Liver (tissue), 9 donors: ENCODE results near the gene MECP2. TPM values are rescaled to one million over a fixed set of nuclear protein-coding genes. Genes with fewer than 3 reads are reported as not detected.

ENCODE experiments used
- DNase-seq: peaks from one replicate; pipeline ENCODE4 v3.0.0-alpha.2; 2017; ENCODE audit warnings: low spot score
- H3K27ac ChIP-seq, 2 donors: one replicate each; pipeline ENCODE4 v1.7.0; 2013; ENCODE audit warnings: inconsistent platforms in 2 of 2, low read length in 2 of 2, control low read depth in 1 of 2, low read depth in 1 of 2, mild to moderate bottlenecking in 1 of 2
- H3K27me3 ChIP-seq, 4 donors: one replicate each; pipeline versions ENCODE4 v1.6.1 to v1.7.0; 2013; ENCODE audit warnings: low read length in 3 of 4, inconsistent platforms in 1 of 4, mild to moderate bottlenecking in 1 of 4, moderate library complexity in 1 of 4; ENCODE audit not compliant: control insufficient read depth in 4 of 4, insufficient read depth in 4 of 4
- H3K36me3 ChIP-seq, 4 donors: one replicate each; pipeline versions ENCODE4 v1.6.1 to v1.7.0; 2013; ENCODE audit warnings: low read length in 3 of 4, mild to moderate bottlenecking in 3 of 4, low read depth in 1 of 4, moderate library complexity in 1 of 4; ENCODE audit not compliant: control insufficient read depth in 4 of 4, insufficient read depth in 3 of 4
- H3K4me1 ChIP-seq, 4 donors: one replicate each; pipeline versions ENCODE4 v1.6.1 to v1.7.0; 2013; ENCODE audit warnings: low read length in 3 of 4, mild to moderate bottlenecking in 3 of 4, moderate library complexity in 1 of 4; ENCODE audit not compliant: control insufficient read depth in 4 of 4, insufficient read depth in 4 of 4
- H3K4me3 ChIP-seq, 3 donors: one replicate each; pipeline versions ENCODE4 v1.6.1 to v1.7.0; 2013; ENCODE audit warnings: low read length in 3 of 3, control low read depth in 1 of 3, low read depth in 1 of 3, mild to moderate bottlenecking in 1 of 3
- H3K9ac ChIP-seq, 2 donors: one replicate each; pipeline ENCODE4 v1.7.0; 2013; ENCODE audit warnings: low read length in 2 of 2, mild to moderate bottlenecking in 2 of 2, moderate library complexity in 2 of 2, control low read depth in 1 of 2, low read depth in 1 of 2
- H3K9me3 ChIP-seq, 4 donors: one replicate each; pipeline versions ENCODE4 v1.6.1 to v1.7.0; 2013; ENCODE audit warnings: low read length in 3 of 4; ENCODE audit not compliant: control insufficient read depth in 4 of 4
- EGR1 ChIP-seq, 2 donors: IDR thresholded peaks; 2 replicates each; pipeline ENCODE4 v1.6.1; 2016 to 2018; ENCODE audit warnings: antibody characterized with exemption in 2 of 2, low read depth in 2 of 2
- GABPA ChIP-seq, 2 donors: IDR thresholded peaks in 1 of 2; conservative IDR thresholded peaks in 1 of 2; 2 replicates each; pipeline ENCODE4 v1.6.1; 2016; ENCODE audit warnings: antibody characterized with exemption in 2 of 2, mild to moderate bottlenecking in 1 of 2, moderate library complexity in 1 of 2
- HNF4A ChIP-seq, 2 donors: conservative IDR thresholded peaks; 2 replicates each; pipeline ENCODE4 v1.6.1; 2016; ENCODE audit warnings: antibody characterized with exemption in 2 of 2, mild to moderate bottlenecking in 2 of 2
- HNF4G ChIP-seq: IDR thresholded peaks from 2 replicates; pipeline ENCODE4 v1.6.1; 2016; ENCODE audit warnings: antibody characterized with exemption
- JUND ChIP-seq, 2 donors: IDR thresholded peaks; 2 replicates each; pipeline ENCODE4 v1.6.1; 2016; ENCODE audit warnings: antibody characterized with exemption in 2 of 2
- NR2F2 ChIP-seq: IDR thresholded peaks from 2 replicates; pipeline ENCODE4 v1.6.1; 2016; ENCODE audit warnings: antibody characterized with exemption
- RAD21 ChIP-seq, 2 donors: IDR thresholded peaks; 2 replicates each; pipeline ENCODE4 v1.6.1; 2016; ENCODE audit warnings: antibody characterized with exemption in 2 of 2, mild to moderate bottlenecking in 2 of 2
- REST ChIP-seq: IDR thresholded peaks from 2 replicates; pipeline ENCODE4 v1.6.1; 2016; ENCODE audit warnings: antibody characterized with exemption, mild to moderate bottlenecking
- RXRA ChIP-seq, 2 donors: IDR thresholded peaks; 2 replicates each; pipeline ENCODE4 v1.6.1; 2017 to 2018; ENCODE audit warnings: antibody characterized with exemption in 2 of 2, mild to moderate bottlenecking in 1 of 2
- SP1 ChIP-seq: IDR thresholded peaks from 2 replicates; pipeline ENCODE4 v1.6.1; 2018; ENCODE audit warnings: antibody characterized with exemption, mild to moderate bottlenecking
- TAF1 ChIP-seq: conservative IDR thresholded peaks from 2 replicates; pipeline ENCODE4 v1.6.1; 2016; ENCODE audit warnings: antibody characterized with exemption, mild to moderate bottlenecking
- YY1 ChIP-seq: IDR thresholded peaks from 2 replicates; pipeline ENCODE4 v1.6.1; 2016; ENCODE audit warnings: antibody characterized with exemption, mild to moderate bottlenecking
- WGBS: extraction: QIAGEN DNeasy Blood & Tissue Kit; methylation state at CpG from one replicate; pipeline ENCODE4 v1.1.7; 2013; 5-methylcytosine and 5-hydroxymethylcytosine counted together
- polyA plus RNA-seq, 2 donors: library from polyadenylated mRNA; stranded (reverse) in 1 of 2; unstranded in 1 of 2; fragments of 200-250 nt in 1 of 2; fragments of >200 nt in 1 of 2; fragmentation: Nextera tagmentation in 1 of 2; extraction: Ambion mirVana in 1 of 2; gene quantifications; one replicate each; pipeline versions ENCODE4 v1.2.1 to v1.2.3, GENCODE V29; 2013 to 2015
- total RNA-seq, 2 donors: library from RNA; depleted of rRNA; stranded (reverse); fragments of >200 nt; gene quantifications; one replicate each; pipeline ENCODE4 v1.2.3, GENCODE V29; 2014
- TF ChIP-seq, protein P1 (sequence below): fragments of 150-350 bp; IDR thresholded peaks from 2 replicates; pipeline ENCODE4 v1.5.1; 2017; ENCODE audit warnings: improper control_type of control experiment, low read depth, low read length; ENCODE audit not compliant: missing input control
- TF ChIP-seq, protein P2 (sequence below): IDR thresholded peaks from 2 replicates; pipeline ENCODE4 v1.6.1; 2016; ENCODE audit warnings: antibody characterized with exemption
- TF ChIP-seq, protein P3 (sequence below): IDR thresholded peaks from 2 replicates; pipeline ENCODE4 v1.6.1; 2016; ENCODE audit warnings: antibody characterized with exemption
- donor health status: healthy.
- donor health status: healthy.
- donor health status: healthy.
- donor health status: healthy.
- donor health status: healthy.

MECP2 gene
- total and polyA plus RNA-seq, 4 donors: 6.9 to 22.0 (median 10.0) TPM

DNA sequence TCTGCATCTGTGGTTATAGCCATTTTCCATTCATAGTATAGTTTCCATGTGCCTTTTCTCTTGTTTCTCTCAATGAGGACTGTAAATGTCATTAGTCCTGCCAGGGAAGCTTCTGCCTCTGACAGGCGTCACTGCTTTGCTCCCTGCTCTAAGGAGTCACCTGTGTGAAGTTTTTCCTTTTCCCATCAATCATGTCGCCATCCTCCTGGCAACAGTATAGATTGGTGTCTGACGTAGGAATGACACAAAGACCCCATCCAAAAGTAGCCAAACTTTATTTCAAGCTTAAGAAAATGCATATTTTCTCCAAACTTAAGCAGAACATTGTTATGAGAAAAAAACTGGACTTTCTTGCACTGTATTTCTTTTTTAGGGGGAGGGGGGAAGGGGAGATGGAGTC lies 23.1 kb upstream of the MECP2 start:
- no peak for DNase-seq
- WGBS: 92% methylated on average over 3 of the region's 3 CpGs
- Histone ChIP-seq H3K36me3 (no peaks in the 10 kb centered on the region), H3K4me3 (no peak overlapping the region), H3K27me3 (no peaks in the 10 kb centered on the region), H3K4me1 (no peaks in the 10 kb centered on the region), H3K9me3 (peaks cover 0 to 3% (median 0%) of the 10 kb centered on the region in 4 donors), H3K27ac (no peak overlapping the region), H3K9ac (no peak overlapping the region)
- no peak for TF ChIP-seq EGR1 (IDR thresholded peaks at IDR 0.05; ENCODE audit: low read depth in 2 of 2)
- TF ChIP-seq GABPA (IDR thresholded peaks at IDR 0.05 in 1 of 2, conservative IDR thresholded peaks at IDR 0.05 in 1 of 2): no peak
- TF ChIP-seq, protein P1, sequence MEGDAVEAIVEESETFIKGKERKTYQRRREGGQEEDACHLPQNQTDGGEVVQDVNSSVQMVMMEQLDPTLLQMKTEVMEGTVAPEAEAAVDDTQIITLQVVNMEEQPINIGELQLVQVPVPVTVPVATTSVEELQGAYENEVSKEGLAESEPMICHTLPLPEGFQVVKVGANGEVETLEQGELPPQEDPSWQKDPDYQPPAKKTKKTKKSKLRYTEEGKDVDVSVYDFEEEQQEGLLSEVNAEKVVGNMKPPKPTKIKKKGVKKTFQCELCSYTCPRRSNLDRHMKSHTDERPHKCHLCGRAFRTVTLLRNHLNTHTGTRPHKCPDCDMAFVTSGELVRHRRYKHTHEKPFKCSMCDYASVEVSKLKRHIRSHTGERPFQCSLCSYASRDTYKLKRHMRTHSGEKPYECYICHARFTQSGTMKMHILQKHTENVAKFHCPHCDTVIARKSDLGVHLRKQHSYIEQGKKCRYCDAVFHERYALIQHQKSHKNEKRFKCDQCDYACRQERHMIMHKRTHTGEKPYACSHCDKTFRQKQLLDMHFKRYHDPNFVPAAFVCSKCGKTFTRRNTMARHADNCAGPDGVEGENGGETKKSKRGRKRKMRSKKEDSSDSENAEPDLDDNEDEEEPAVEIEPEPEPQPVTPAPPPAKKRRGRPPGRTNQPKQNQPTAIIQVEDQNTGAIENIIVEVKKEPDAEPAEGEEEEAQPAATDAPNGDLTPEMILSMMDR: no peak
- no peak for TF ChIP-seq RAD21 (IDR thresholded peaks at IDR 0.05)
- no peak for TF ChIP-seq HNF4A (conservative IDR thresholded peaks at IDR 0.05)
- TF ChIP-seq TAF1: no peak
- TF ChIP-seq, protein P2, sequence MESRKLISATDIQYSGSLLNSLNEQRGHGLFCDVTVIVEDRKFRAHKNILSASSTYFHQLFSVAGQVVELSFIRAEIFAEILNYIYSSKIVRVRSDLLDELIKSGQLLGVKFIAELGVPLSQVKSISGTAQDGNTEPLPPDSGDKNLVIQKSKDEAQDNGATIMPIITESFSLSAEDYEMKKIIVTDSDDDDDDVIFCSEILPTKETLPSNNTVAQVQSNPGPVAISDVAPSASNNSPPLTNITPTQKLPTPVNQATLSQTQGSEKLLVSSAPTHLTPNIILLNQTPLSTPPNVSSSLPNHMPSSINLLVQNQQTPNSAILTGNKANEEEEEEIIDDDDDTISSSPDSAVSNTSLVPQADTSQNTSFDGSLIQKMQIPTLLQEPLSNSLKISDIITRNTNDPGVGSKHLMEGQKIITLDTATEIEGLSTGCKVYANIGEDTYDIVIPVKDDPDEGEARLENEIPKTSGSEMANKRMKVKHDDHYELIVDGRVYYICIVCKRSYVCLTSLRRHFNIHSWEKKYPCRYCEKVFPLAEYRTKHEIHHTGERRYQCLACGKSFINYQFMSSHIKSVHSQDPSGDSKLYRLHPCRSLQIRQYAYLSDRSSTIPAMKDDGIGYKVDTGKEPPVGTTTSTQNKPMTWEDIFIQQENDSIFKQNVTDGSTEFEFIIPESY: no peak
- TF ChIP-seq NR2F2: no peak

- Histone ChIP-seq H3K36me3 (no peaks in the 10 kb centered on the region), H3K9ac (no peak overlapping the region), H3K27me3 (no peaks in the 10 kb centered on the region), H3K27ac (no peak overlapping the region), H3K4me3 (no peak overlapping the region), H3K4me1 (no peaks in the 10 kb centered on the region), H3K9me3 (peaks cover 0 to 5% (median 0%) of the 10 kb centered on the region in 4 donors)
- TF ChIP-seq, protein P3, sequence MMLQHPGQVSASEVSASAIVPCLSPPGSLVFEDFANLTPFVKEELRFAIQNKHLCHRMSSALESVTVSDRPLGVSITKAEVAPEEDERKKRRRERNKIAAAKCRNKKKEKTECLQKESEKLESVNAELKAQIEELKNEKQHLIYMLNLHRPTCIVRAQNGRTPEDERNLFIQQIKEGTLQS: no peak
- TF ChIP-seq TAF1: no peak
- TF ChIP-seq, protein P1: no peak
- no peak for TF ChIP-seq YY1
- TF ChIP-seq, protein P2: no peak
- TF ChIP-seq RXRA (IDR thresholded peaks at IDR 0.05): no peak
- TF ChIP-seq GABPA (IDR thresholded peaks at IDR 0.05 in 1 of 2, conservative IDR thresholded peaks at IDR 0.05 in 1 of 2): no peak
- TF ChIP-seq JUND (IDR thresholded peaks at IDR 0.05): no peak
- no peak for TF ChIP-seq REST
- no peak for TF ChIP-seq EGR1 (IDR thresholded peaks at IDR 0.05; ENCODE audit: low read depth in 2 of 2)
- TF ChIP-seq SP1: no peak
- TF ChIP-seq HNF4A (conservative IDR thresholded peaks at IDR 0.05): no peak
- no peak for TF ChIP-seq HNF4G
- no peak for TF ChIP-seq NR2F2
- DNase-seq: no peak
- 91% methylated on average over 6 of the region's 6 CpGs for WGBS
Observed at GRCh38 chrX:154117566-154117965, 20.0 kb upstream of the MECP2 start.
